CMK (cell line): ENCODE measurements around the gene RHNO1.
A peak's percentile ranks its signal among the peaks of the same experiment; 100 is the strongest.

Experiments
- DNase-seq: peaks from one replicate; pipeline ENCODE4 v3.0.0-alpha.2; 2010; ENCODE audit warnings: low read depth

Gene RHNO1

DNA sequence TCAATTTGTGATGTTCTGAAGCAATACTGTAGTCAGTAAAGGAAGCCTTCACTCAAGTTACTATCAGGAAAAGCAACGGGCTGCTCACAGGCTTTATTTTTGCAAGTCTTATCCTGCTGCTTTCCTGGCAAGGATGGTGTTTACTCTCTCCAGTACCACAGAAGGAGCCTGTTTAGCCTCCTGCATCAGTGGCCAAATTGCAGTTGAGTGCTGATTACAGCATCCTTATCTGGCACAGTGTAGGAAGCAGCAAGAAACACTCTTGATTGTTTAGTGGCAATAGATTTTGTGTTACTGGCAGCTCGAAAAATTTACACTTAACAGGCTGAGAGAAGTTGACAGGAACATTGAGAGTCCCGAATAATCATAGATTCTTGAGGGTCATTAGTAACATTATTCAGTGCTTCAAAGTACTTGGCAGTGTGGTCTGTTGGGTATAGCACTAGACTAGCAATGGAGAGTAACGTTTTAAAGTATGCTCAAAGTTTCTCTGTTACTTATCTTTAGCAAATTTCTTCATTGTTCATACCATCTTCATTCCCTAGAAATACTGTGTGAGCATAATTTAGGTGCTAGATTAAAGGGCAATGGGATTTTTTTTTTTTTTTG is 25.4 kb downstream of the RHNO1 start:
- no peak for DNase-seq

DNA sequence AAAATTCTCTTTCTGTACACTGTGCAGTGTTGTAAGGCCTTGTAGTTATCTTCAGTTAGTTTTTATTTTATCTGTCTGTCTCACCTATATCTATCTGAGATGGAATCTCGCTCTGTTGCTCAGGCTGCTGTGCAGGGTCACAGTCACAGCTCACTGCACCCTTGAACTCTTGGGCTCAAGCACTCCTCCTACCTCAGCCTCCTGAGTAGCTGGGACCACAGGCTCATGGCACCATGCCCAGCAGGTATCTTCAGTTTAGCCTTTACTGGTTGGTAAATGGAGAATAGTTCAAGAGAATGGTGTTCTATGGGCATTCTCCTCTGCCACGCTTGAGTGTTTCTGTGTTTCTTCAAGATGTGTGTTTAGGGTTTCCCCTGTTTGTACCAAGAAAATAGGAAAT is 27.2 kb downstream of the RHNO1 start:
- no peak for DNase-seq

DNA sequence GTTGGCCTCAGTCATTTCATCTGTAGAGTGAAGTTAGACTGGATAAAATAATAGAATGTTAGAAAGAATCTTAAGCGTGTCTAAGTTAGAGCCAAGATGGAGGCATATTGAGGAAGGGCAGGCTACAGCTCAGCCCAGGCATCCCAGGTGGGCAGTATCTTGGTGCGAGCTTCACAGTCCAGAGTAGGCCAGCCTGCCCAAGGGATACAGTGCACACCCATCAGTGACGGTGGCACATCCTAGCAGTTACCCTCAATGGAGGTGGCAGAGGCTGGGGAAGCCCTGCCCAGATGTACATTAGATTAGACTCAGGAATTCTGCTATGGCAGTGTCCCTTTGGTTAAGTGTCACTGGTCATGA is 35.2 kb downstream of the RHNO1 start:
- DNase-seq: no peak

DNA sequence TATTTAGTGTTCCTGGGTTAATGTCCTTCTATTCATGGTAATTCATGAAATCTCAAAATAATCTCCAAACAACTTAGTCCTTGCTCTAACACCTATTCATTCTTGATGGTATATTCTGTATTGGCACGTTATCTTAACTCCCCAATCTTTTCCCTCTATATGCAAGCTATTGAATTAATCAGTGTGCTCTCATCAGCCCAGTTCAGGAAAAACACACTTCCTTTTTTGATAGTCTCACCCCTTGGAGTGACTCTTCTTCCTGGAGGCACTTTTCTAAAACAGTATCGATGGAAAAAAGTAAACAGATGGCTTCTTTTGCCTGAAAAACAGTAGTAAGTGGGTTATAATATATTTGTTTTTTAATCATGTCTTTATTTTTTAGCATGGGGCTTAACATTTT is 42.2 kb downstream of the RHNO1 start:
- peak; percentile 3 for DNase-seq

DNA sequence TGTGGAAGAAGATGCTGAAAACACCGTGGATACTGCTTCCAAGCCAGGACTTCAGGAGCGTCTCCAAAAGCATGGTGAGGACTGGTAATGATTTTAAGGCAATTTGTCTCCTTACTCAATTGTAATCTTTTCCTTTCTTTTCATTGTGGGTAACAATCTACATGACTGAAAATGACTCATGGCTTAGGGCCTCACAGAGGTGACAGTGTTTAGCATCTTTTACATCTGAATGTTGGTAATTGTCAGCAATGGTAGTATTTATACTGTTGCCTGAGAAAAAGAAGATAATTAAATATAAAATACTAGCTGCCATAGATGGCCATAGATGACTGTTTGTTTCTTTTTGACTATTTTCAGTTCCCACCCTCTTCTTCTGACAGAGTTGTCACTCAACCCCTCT is 45.3 kb downstream of the RHNO1 start:
- no peak for DNase-seq

DNA sequence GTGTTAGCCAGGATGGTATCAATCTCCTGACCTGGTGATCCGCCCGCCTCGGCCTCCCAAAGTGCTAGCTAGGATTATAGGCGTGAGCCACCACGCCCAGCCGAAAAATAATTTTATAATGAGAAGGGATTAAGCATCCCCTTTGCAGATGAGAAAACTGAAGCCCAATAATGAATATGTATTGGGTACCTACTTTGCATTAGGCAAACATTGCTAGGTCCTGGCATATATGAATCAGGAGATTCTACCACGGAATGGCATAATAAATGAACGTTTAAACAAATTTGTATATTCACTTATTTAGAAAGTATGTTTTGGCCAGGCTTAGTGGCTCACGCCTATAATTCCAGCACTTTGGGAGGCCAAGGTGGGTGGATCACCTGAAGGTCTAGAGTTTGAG is 46.0 kb downstream of the RHNO1 start:
- DNase-seq: no peak

DNA sequence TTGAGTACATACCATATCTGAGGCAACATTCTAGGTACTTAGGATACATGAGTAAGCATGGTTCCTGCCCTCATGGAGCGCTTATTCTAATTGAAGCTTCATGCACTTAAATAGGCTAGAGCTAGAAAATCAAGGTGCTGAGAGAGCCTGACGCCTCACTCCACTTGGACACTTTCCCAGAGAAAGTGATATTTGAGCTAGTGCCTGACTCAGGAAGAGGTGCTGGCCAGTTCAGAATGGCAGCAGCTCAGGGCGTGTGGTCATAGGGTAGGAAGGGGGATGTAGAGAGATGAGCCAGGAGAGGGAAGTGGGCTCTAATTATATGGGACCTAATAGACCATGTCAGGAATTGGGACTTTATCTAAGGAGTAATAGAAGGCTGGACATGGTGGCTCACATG is 47.0 kb downstream of the RHNO1 start:
- DNase-seq: no peak

DNA sequence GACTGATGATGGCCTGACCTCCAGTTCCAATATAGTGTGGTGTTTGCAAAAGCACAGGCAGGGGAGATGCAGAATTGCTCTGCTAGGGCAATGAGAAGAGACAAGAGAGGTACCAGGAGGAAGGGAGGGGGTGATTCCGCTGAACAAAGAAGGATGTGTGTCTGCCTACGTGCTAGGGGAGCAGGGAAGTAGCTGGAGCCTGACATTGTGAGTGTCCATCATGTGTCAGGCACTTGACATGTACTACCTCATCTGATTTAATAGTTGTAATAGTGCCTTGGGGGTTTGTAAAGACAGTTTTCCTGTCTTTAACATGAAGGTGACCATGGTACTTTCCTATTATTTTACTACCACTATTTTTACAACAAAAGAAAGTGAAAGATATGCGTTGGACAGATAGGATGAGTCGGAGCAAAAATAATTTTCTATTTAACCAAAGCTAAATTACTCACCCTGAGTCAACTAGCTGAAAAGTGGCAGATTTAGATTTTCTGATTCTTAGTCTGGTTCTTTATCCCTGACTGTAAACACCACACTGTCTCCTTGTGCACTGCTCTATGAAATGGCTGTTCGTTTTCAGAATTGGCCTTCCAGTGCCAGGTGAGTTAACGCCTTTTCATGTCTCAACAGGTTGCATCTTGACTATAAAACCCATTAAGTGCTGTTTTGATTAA is 48.4 kb downstream of the RHNO1 start:
- no peak for DNase-seq

DNA sequence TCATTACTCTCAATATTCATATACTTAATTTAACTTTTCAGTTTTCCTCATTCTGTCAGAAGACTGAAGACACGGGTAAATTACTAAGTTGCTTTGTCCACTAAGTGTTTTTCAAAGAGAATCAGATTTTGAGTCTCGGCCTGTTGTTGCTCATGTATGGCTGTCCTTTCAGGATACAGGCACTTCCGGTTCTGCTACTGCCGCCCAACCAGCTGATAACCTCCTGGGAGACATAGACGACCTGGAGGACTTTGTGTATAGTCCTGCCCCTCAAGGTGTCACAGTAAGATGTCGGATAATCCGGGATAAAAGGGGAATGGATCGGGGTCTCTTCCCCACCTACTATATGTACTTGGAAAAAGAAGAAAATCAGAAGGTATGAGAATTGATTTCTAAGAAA is 53.8 kb downstream of the RHNO1 start:
- no peak for DNase-seq

DNA sequence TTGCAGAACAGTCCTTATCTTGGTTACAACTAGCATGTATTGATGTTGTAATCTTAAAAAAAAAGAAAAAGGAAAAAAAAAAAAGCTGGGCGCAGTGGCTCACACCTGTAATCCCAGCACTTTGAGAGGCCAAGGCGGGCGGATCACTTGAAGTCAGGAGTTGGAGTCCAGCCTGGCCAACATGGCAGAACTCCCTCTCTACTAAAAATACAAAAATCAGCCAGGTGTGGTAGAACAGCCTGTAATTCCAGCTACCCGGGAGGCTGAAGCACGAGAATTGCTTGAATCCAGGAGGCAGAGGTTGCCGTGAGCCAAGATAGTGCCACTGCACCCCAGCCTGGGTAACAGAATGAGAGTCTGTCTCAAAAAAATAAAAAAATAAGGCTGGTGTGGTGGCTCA is 56.6 kb downstream of the RHNO1 start:
- DNase-seq: no peak

DNA sequence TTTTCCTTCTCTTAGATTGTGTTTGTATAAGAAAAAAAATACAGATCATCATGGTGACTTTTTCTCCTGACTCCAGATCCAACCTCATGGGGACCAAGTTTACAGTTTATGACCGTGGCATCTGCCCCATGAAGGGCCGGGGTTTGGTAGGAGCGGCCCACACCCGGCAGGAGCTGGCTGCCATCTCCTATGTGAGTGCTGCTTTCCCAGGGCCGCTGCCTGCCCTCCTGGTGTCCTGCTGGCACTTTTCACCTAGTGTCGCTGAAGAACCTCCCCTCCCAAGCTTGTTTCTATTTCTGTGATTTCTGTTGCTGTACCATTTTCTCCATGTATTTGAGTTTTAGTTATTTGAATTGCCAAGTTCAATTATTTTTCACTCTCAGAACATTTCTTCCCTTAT is 57.3 kb downstream of the RHNO1 start:
- no peak for DNase-seq

DNA sequence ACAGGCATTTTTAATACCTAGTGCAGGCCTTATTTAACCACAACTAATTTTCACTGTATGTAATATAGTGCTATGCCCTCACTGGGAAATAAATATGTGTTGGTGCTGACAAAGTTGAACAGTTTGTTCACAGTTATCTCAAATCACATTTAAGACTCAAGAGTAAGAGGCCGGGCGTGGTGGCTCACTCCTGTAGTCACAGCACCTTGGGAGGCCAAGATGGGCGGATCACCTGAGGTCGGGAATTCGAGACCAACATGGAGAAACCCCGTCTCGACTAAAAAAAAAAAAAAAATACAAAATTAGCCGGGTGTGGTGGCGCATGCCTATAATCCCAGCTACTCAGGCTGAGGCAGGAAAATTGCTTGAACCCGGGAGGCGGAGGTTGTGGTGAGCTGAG is 59.3 kb downstream of the RHNO1 start:
- no peak for DNase-seq

DNA sequence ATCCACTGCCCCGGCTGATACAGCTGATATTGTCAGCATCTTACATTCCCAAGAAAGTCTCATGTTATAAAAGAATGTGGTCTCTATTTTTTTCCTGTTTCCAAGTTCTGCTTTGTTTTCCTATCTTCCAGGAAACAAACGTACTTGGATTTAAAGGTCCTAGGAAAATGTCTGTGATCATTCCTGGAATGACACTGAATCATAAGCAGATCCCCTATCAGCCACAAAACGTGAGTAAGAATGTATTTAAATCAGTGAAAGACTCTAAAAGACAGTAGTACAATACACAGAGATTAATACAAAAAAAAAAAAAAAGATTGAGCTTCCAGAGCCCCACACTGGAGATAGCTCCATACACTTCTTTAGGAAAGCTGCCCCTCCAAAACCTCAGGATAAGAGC is 60.5 kb downstream of the RHNO1 start:
- DNase-seq: no peak
